Erythroblast (primary cell): Measurements from ENCODE around the gene URGCP.

Experiments used
- GATA1 ChIP-seq: IDR thresholded peaks from 2 replicates; pipeline ENCODE4 v1.6.1; 2011; ENCODE audit warnings: low read depth, mild to moderate bottlenecking, control low read depth, low read length, moderate library complexity
- POLR2A ChIP-seq: IDR thresholded peaks from 2 replicates; pipeline ENCODE4 v1.6.1; 2011; ENCODE audit warnings: mild to moderate bottlenecking, low read length

GRCh38 chr7:43869867-43870240, 36.5 kb downstream of the URGCP start:
- no peak for TF ChIP-seq POLR2A
- no peak for TF ChIP-seq GATA1
